ENCODE results near the gene ZNF549. TPM values are rescaled to one million over a fixed set of nuclear protein-coding genes. Genes with fewer than 3 reads are reported as not detected.

ZNF549 gene
- total and polyA plus RNA-seq, 2 experiments from 2014 or later = 4.2 to 5.6 TPM

GRCh38 chr19:57558525-57558924, 31.4 kb downstream of the ZNF549 start:
- peaks cover 61% of the 10 kb centered on the region for H3K79me2 ChIP-seq (ENCODE audit: insufficient read depth)
- H3K36me3 ChIP-seq (ENCODE audit: low read depth) = peaks cover 23% of the 10 kb centered on the region
- DNase-seq = peak; percentile 53
- H3K4me3 ChIP-seq = peak overlapping the region; percentile 77
- H3F3A ChIP-seq (ENCODE audit: insufficient read depth) = peaks cover 8% of the 10 kb centered on the region; the same call in 1 of the 2 replicates
- in situ Hi-C loops (cut with MboI) = no loop called here
- peak overlapping the region; percentile 83 for H3K9ac ChIP-seq
- peak overlapping the region; percentile 82 for H2AFZ ChIP-seq
- peak overlapping the region; percentile 96 for H3K4me2 ChIP-seq (ENCODE audit: unreplicated experiment)
- no peaks in the 10 kb centered on the region for H3K9me2 ChIP-seq (ENCODE audit: insufficient read depth)
- no peaks in the 10 kb centered on the region for H3K9me3 ChIP-seq (ENCODE audit: low read depth)
- peaks cover 14% of the 10 kb centered on the region; the same call in 1 of the 2 replicates for H3K4me1 ChIP-seq (ENCODE audit: insufficient read depth)
- peak overlapping the region; percentile 89; the same call in 1 of the 2 replicates for H3K27ac ChIP-seq
- H4K20me1 ChIP-seq (ENCODE audit: insufficient read depth) = no peaks in the 10 kb centered on the region
- WGBS, 2 experiments (ENCODE audit: low coverage in 1 of 2, low lambda C conversion rate in 2 of 2, missing lambda C conversion rate in 2 of 2) = 29 to 38% methylated on average over 6 of the region's 6 CpGs
- no peak for TF ChIP-seq EZH2 (IDR thresholded peaks at IDR 0.05; ENCODE audit: insufficient read depth, poor library complexity, severe bottlenecking)
- no peak for TF ChIP-seq EZH2phosphoT487 (IDR thresholded peaks at IDR 0.05; ENCODE audit: insufficient read depth, low read depth)
- no peaks in the 10 kb centered on the region for H3K27me3 ChIP-seq (replicated peaks; ENCODE audit: insufficient read depth)

GRCh38 chr19:57559008-57559403, 31.9 kb downstream of the ZNF549 start:
- Histone ChIP-seq H3K36me3 (ENCODE audit: low read depth) (peaks cover 18% of the 10 kb centered on the region), H3K9me3 (ENCODE audit: low read depth) (no peaks in the 10 kb centered on the region), H4K20me1 (ENCODE audit: insufficient read depth) (no peaks in the 10 kb centered on the region), H3K4me2 (ENCODE audit: unreplicated experiment) (peak overlapping the region; percentile 96), H3K27ac (peak overlapping the region; percentile 89; the same call in 1 of the 2 replicates), H3K9me2 (ENCODE audit: insufficient read depth) (no peaks in the 10 kb centered on the region), H3K9ac (peak overlapping the region; percentile 83), H3K4me1 (ENCODE audit: insufficient read depth) (peaks cover 14% of the 10 kb centered on the region; the same call in 1 of the 2 replicates), H3K4me3 (peak overlapping the region; percentile 77), H3K79me2 (ENCODE audit: insufficient read depth) (peaks cover 56% of the 10 kb centered on the region), H3K27me3 (replicated peaks; ENCODE audit: insufficient read depth) (no peaks in the 10 kb centered on the region), H2AFZ (peak overlapping the region; percentile 82), H3F3A (ENCODE audit: insufficient read depth) (peaks cover 8% of the 10 kb centered on the region; the same call in 1 of the 2 replicates)
- peak; percentile 58 for DNase-seq
- 0 to 1% methylated on average over 22 of the region's 22 CpGs for WGBS, 2 experiments (ENCODE audit: low coverage in 1 of 2, low lambda C conversion rate in 2 of 2, missing lambda C conversion rate in 2 of 2)
- in situ Hi-C loops (cut with MboI) = no loop called here
- TF ChIP-seq EZH2phosphoT487 (IDR thresholded peaks at IDR 0.05; ENCODE audit: insufficient read depth, low read depth) (no peak), EZH2 (IDR thresholded peaks at IDR 0.05; ENCODE audit: insufficient read depth, poor library complexity, severe bottlenecking) (no peak)

DNA sequence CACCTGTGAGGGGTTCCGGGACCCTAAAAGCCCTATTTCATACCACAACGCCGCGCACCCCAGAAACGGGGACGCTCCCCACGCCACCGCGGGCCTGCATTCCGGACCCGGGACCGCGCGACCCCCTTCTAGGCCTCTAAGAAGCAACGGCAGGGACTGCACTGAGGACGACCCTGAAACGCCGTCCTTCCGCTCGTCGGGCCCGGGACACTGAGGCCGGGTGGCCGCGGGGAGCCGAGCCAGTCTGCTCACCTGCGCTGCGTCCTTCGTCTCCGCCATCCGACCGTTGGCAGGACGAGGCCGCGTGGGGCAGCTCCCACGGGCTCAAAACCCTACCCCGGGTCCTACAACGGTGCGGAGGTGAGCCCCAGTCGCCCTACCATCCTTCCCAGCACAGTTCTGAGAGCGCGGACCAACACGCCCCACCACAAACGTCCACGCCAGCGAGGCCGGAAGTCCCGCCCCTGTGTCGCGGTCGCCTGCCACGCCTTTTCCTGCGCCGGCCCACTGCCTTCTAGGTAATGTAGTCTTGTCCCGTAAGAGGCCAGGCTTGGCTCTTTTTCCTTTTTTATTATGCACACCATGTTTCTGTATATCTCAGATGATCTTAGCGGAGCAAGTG, 32.4 kb downstream of the ZNF549 start, which contains the start of gene ZNF550:
Gene ZNF550 (minus strand): TSS at position 460 of the 622 bp plus-strand sequence. CDS start 181 bp downstream, at position 279.
- H3K4me1 ChIP-seq (ENCODE audit: insufficient read depth) = peaks cover 14% of the 10 kb centered on the region; the same call in 1 of the 2 replicates
- H3K27ac ChIP-seq = peak within 1 kb of the TSS; percentile 89
- peaks cover 51% of the 10 kb centered on the region for H3K79me2 ChIP-seq (ENCODE audit: insufficient read depth)
- no peaks in the 10 kb centered on the region for H3K27me3 ChIP-seq (replicated peaks; ENCODE audit: insufficient read depth)
- H3K4me3 ChIP-seq = peak within 1 kb of the TSS; percentile 77
- TF ChIP-seq EZH2phosphoT487 (IDR thresholded peaks at IDR 0.05; ENCODE audit: insufficient read depth, low read depth) (no peak), EZH2 (IDR thresholded peaks at IDR 0.05; ENCODE audit: insufficient read depth, poor library complexity, severe bottlenecking) (no peak)
- peak; percentile 95 for DNase-seq
- H3K4me2 ChIP-seq (ENCODE audit: unreplicated experiment) = peak within 1 kb of the TSS; percentile 96
- H3K9me3 ChIP-seq (ENCODE audit: low read depth) = no peaks in the 10 kb centered on the region
- peaks cover 13% of the 10 kb centered on the region for H3K36me3 ChIP-seq (ENCODE audit: low read depth)
- in situ Hi-C loops (cut with MboI) = no loop called here
- H3K9me2 ChIP-seq (ENCODE audit: insufficient read depth) = no peaks in the 10 kb centered on the region
- peak within 1 kb of the TSS; percentile 83 for H3K9ac ChIP-seq
- 1 to 2% methylated on average over 54 of the region's 56 CpGs for WGBS, 2 experiments (ENCODE audit: low coverage in 1 of 2, low lambda C conversion rate in 2 of 2, missing lambda C conversion rate in 2 of 2)
- peaks cover 8% of the 10 kb centered on the region; the same call in 1 of the 2 replicates for H3F3A ChIP-seq (ENCODE audit: insufficient read depth)
- H4K20me1 ChIP-seq (ENCODE audit: insufficient read depth) = no peaks in the 10 kb centered on the region
- H2AFZ ChIP-seq = peak within 1 kb of the TSS; percentile 82

- H3K36me3 ChIP-seq (ENCODE audit: low read depth) = peaks cover 9% of the 10 kb centered on the region
- H3K79me2 ChIP-seq (ENCODE audit: insufficient read depth) = peaks cover 45% of the 10 kb centered on the region
- in situ Hi-C loops (cut with MboI) = no loop called here
- peak overlapping the region; percentile 83 for H3K9ac ChIP-seq
- no peak for TF ChIP-seq EZH2 (IDR thresholded peaks at IDR 0.05; ENCODE audit: insufficient read depth, poor library complexity, severe bottlenecking)
- TF ChIP-seq EZH2phosphoT487 (IDR thresholded peaks at IDR 0.05; ENCODE audit: insufficient read depth, low read depth) = no peak
- peak overlapping the region; percentile 83 for H3K4me2 ChIP-seq (ENCODE audit: unreplicated experiment)
- peaks cover 8% of the 10 kb centered on the region; the same call in 1 of the 2 replicates for H3F3A ChIP-seq (ENCODE audit: insufficient read depth)
- peak; percentile 88 for DNase-seq
- peak overlapping the region; percentile 82 for H2AFZ ChIP-seq
- H3K27ac ChIP-seq = peak overlapping the region; percentile 89
- H3K4me1 ChIP-seq (ENCODE audit: insufficient read depth) = peaks cover 14% of the 10 kb centered on the region; the same call in 1 of the 2 replicates
- no peaks in the 10 kb centered on the region for H4K20me1 ChIP-seq (ENCODE audit: insufficient read depth)
- 32 to 47% methylated on average over 23 of the region's 23 CpGs for WGBS, 2 experiments (ENCODE audit: low coverage in 1 of 2, low lambda C conversion rate in 2 of 2, missing lambda C conversion rate in 2 of 2)
- H3K4me3 ChIP-seq = peak overlapping the region; percentile 77
- no peaks in the 10 kb centered on the region for H3K27me3 ChIP-seq (replicated peaks; ENCODE audit: insufficient read depth)
- no peaks in the 10 kb centered on the region for H3K9me2 ChIP-seq (ENCODE audit: insufficient read depth)
- H3K9me3 ChIP-seq (ENCODE audit: low read depth) = no peaks in the 10 kb centered on the region
Measured at GRCh38 chr19:57560049-57560491, 32.9 kb downstream of the ZNF549 start.
